Measurements from ENCODE around the gene CLCA4.

DNA sequence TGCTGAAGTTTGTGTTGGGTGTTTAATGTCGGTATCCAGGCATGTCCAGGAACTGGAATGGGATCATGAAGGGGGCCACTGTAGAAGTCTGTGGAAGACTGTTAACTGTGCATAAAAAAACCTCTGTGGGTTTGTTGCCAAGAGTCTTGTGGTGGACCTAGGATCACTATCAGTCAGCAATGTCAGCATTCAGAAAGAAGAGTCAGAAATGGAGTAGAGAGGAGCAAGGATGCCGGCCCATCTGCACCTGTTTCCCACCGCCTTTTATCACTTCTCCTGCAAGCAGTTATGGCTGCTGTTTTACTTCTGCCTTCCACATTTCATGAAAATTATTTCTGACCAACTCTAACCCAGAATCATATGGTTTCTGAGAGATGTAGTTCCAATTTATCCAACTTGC lies 36.7 kb downstream of the CLCA4 start:
- TF ChIP-seq, protein P1, sequence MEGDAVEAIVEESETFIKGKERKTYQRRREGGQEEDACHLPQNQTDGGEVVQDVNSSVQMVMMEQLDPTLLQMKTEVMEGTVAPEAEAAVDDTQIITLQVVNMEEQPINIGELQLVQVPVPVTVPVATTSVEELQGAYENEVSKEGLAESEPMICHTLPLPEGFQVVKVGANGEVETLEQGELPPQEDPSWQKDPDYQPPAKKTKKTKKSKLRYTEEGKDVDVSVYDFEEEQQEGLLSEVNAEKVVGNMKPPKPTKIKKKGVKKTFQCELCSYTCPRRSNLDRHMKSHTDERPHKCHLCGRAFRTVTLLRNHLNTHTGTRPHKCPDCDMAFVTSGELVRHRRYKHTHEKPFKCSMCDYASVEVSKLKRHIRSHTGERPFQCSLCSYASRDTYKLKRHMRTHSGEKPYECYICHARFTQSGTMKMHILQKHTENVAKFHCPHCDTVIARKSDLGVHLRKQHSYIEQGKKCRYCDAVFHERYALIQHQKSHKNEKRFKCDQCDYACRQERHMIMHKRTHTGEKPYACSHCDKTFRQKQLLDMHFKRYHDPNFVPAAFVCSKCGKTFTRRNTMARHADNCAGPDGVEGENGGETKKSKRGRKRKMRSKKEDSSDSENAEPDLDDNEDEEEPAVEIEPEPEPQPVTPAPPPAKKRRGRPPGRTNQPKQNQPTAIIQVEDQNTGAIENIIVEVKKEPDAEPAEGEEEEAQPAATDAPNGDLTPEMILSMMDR (conservative IDR thresholded peaks at IDR 0.05; ENCODE audit: low read depth, low read length), result no peak
- no peak for TF ChIP-seq NFE2L2 (IDR thresholded peaks at IDR 0.05; ENCODE audit: low read depth, low read length)
- TF ChIP-seq POLR2A (IDR thresholded peaks at IDR 0.05; ENCODE audit: low read depth, low read length), result no peak
- TF ChIP-seq CEBPB (IDR thresholded peaks at IDR 0.05; ENCODE audit: low read depth, low read length), result no peak
- no peak for TF ChIP-seq RFX5 (IDR thresholded peaks at IDR 0.05; ENCODE audit: low read depth, low read length)
- no peak for TF ChIP-seq RCOR1 (IDR thresholded peaks at IDR 0.05; ENCODE audit: insufficient replicate concordance, low read length)
- TF ChIP-seq RAD21 (IDR thresholded peaks at IDR 0.05; ENCODE audit: low read length), result no peak
- TF ChIP-seq MAFK (IDR thresholded peaks at IDR 0.05; ENCODE audit: low read depth, low read length), result no peak
- TF ChIP-seq MXI1 (IDR thresholded peaks at IDR 0.05; ENCODE audit: borderline replicate concordance, low read depth, low read length), result no peak
- TF ChIP-seq MAZ (IDR thresholded peaks at IDR 0.05; ENCODE audit: borderline replicate concordance, low read depth, low read length), result no peak
- TF ChIP-seq, protein P2, sequence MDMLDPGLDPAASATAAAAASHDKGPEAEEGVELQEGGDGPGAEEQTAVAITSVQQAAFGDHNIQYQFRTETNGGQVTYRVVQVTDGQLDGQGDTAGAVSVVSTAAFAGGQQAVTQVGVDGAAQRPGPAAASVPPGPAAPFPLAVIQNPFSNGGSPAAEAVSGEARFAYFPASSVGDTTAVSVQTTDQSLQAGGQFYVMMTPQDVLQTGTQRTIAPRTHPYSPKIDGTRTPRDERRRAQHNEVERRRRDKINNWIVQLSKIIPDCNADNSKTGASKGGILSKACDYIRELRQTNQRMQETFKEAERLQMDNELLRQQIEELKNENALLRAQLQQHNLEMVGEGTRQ (IDR thresholded peaks at IDR 0.05; ENCODE audit: low read depth, low read length), result no peak
- no peak for TF ChIP-seq FOS (IDR thresholded peaks at IDR 0.05; ENCODE audit: low read depth, low read length)
